ENCODE data around the gene SMIM36.

The SMIM36 gene

GRCh38 chr17:55430541-55431288, 80.5 kb downstream of the SMIM36 start:
- H3K36me3 ChIP-seq (ENCODE audit: insufficient read depth) = no peaks in the 10 kb centered on the region
- H3K79me2 ChIP-seq (ENCODE audit: insufficient read depth, low read depth) = no peaks in the 10 kb centered on the region
- H3K4me1 ChIP-seq (ENCODE audit: low read depth, poor library complexity, severe bottlenecking) = peaks cover 46% of the 10 kb centered on the region
- H3K27me3 ChIP-seq (ENCODE audit: insufficient read depth, low read depth) = no peaks in the 10 kb centered on the region
- H4K20me1 ChIP-seq (ENCODE audit: insufficient read depth) = no peaks in the 10 kb centered on the region
- H2AFZ ChIP-seq (ENCODE audit: low read depth) = no peak overlapping the region
- no peak for TF ChIP-seq CTCF (conservative IDR thresholded peaks at IDR 0.05; ENCODE audit: low read depth, low read length)
- H3K4me2 ChIP-seq = no peak overlapping the region
- no peak overlapping the region for H3K9ac ChIP-seq
- H3K4me3 ChIP-seq (IDR thresholded peaks at IDR 0.05; ENCODE audit: insufficient read depth, low read depth, low read length) = no peak overlapping the region
- no peak overlapping the region for H3K27ac ChIP-seq

DNA sequence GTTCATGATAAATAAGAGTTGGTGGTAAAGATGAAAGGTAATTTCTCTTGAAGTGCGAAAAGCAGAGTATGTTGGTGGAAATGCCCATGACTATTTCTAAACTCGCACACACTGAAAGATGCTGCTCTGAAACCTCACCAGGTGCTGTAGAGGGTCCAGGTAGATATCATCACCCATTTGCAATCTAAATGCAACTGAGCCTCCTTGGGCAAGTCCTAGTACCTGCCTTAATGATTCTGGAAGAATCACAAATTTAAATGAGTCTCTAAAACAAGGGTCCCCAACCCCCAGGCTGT, 83.7 kb downstream of the SMIM36 start:
- Histone ChIP-seq H3K4me1 (ENCODE audit: low read depth, poor library complexity, severe bottlenecking) (peaks cover 78% of the 10 kb centered on the region), H3K79me2 (ENCODE audit: insufficient read depth, low read depth) (no peaks in the 10 kb centered on the region), H3K4me3 (IDR thresholded peaks at IDR 0.05; ENCODE audit: insufficient read depth, low read depth, low read length) (no peak overlapping the region), H3K36me3 (ENCODE audit: insufficient read depth) (no peaks in the 10 kb centered on the region), H3K27ac (peak overlapping the region; percentile 70), H3K27me3 (ENCODE audit: insufficient read depth, low read depth) (no peaks in the 10 kb centered on the region), H2AFZ (ENCODE audit: low read depth) (peak overlapping the region; percentile 32), H3K4me2 (peak overlapping the region; percentile 37), H4K20me1 (ENCODE audit: insufficient read depth) (no peaks in the 10 kb centered on the region), H3K9ac (peak overlapping the region; percentile 5; the same call in 1 of the 2 replicates)
- no peak for TF ChIP-seq CTCF (conservative IDR thresholded peaks at IDR 0.05; ENCODE audit: low read depth, low read length)

GRCh38 chr17:55426851-55427586, 84.2 kb downstream of the SMIM36 start:
- Histone ChIP-seq H3K27me3 (ENCODE audit: insufficient read depth, low read depth) (no peaks in the 10 kb centered on the region), H3K27ac (peak overlapping the region; percentile 70), H3K4me1 (ENCODE audit: low read depth, poor library complexity, severe bottlenecking) (peaks cover 82% of the 10 kb centered on the region), H3K4me3 (IDR thresholded peaks at IDR 0.05; ENCODE audit: insufficient read depth, low read depth, low read length) (no peak overlapping the region), H3K36me3 (ENCODE audit: insufficient read depth) (no peaks in the 10 kb centered on the region), H2AFZ (ENCODE audit: low read depth) (peak overlapping the region; percentile 32; the same call in 1 of the 2 replicates), H4K20me1 (ENCODE audit: insufficient read depth) (no peaks in the 10 kb centered on the region), H3K4me2 (peak overlapping the region; percentile 37), H3K9ac (peak overlapping the region; percentile 5; the same call in 1 of the 2 replicates), H3K79me2 (ENCODE audit: insufficient read depth, low read depth) (no peaks in the 10 kb centered on the region)
- TF ChIP-seq CTCF (conservative IDR thresholded peaks at IDR 0.05; ENCODE audit: low read depth, low read length) = no peak

GRCh38 chr17:55424893-55425540, 86.2 kb downstream of the SMIM36 start:
- H4K20me1 ChIP-seq (ENCODE audit: insufficient read depth) = no peaks in the 10 kb centered on the region
- H3K4me1 ChIP-seq (ENCODE audit: low read depth, poor library complexity, severe bottlenecking) = peaks cover 85% of the 10 kb centered on the region
- H3K4me2 ChIP-seq = peak overlapping the region; percentile 52
- H3K79me2 ChIP-seq (ENCODE audit: insufficient read depth, low read depth) = peaks cover 10% of the 10 kb centered on the region; the same call in 1 of the 2 replicates
- H3K9ac ChIP-seq = no peak overlapping the region
- no peaks in the 10 kb centered on the region for H3K27me3 ChIP-seq (ENCODE audit: insufficient read depth, low read depth)
- H3K27ac ChIP-seq = peak overlapping the region; percentile 4; the same call in 1 of the 2 replicates
- H2AFZ ChIP-seq (ENCODE audit: low read depth) = peak overlapping the region; percentile 5; the same call in 1 of the 2 replicates
- no peak for TF ChIP-seq CTCF (conservative IDR thresholded peaks at IDR 0.05; ENCODE audit: low read depth, low read length)
- no peaks in the 10 kb centered on the region for H3K36me3 ChIP-seq (ENCODE audit: insufficient read depth)
- H3K4me3 ChIP-seq (IDR thresholded peaks at IDR 0.05; ENCODE audit: insufficient read depth, low read depth, low read length) = no peak overlapping the region
